ENCODE measurements around the gene MINPP1.
"Not testable (repeated sequence)": the region's sequence is repeated elsewhere in the genome, so short reads cannot be mapped to it uniquely, and the experiment has no call there.

Gene MINPP1

GRCh38 chr10:87579563-87579962, 74.9 kb downstream of the MINPP1 start:
- H3K4me3 ChIP-seq (ENCODE audit: low read depth, low read length) = no peak overlapping the region
- TF ChIP-seq, protein P1, sequence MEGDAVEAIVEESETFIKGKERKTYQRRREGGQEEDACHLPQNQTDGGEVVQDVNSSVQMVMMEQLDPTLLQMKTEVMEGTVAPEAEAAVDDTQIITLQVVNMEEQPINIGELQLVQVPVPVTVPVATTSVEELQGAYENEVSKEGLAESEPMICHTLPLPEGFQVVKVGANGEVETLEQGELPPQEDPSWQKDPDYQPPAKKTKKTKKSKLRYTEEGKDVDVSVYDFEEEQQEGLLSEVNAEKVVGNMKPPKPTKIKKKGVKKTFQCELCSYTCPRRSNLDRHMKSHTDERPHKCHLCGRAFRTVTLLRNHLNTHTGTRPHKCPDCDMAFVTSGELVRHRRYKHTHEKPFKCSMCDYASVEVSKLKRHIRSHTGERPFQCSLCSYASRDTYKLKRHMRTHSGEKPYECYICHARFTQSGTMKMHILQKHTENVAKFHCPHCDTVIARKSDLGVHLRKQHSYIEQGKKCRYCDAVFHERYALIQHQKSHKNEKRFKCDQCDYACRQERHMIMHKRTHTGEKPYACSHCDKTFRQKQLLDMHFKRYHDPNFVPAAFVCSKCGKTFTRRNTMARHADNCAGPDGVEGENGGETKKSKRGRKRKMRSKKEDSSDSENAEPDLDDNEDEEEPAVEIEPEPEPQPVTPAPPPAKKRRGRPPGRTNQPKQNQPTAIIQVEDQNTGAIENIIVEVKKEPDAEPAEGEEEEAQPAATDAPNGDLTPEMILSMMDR (IDR thresholded peaks at IDR 0.05; ENCODE audit: borderline replicate concordance, insufficient read depth, low read depth, low read length) = no peak

DNA sequence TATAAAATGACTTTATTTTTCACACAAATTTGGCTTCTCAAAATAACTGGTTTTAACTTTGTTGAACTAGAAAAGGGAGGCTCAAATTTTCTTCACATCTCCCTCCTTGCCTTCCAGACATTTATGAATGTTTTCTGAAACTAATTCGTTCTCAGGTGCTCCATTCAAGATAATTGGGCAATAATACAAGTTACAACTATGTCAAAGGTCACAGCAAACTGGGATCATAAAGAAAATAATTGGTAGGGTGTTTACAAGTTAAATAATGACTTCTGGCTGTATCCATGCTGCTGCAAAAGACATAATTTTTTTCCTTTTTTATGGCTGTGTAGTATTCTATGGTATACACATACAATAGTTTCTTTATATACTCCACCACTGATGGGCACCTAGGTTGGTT, 75.3 kb downstream of the MINPP1 start:
- H3K4me3 ChIP-seq (ENCODE audit: low read depth, low read length) = no peak overlapping the region
- TF ChIP-seq, protein P1 (IDR thresholded peaks at IDR 0.05; ENCODE audit: borderline replicate concordance, insufficient read depth, low read depth, low read length) = no peak

DNA sequence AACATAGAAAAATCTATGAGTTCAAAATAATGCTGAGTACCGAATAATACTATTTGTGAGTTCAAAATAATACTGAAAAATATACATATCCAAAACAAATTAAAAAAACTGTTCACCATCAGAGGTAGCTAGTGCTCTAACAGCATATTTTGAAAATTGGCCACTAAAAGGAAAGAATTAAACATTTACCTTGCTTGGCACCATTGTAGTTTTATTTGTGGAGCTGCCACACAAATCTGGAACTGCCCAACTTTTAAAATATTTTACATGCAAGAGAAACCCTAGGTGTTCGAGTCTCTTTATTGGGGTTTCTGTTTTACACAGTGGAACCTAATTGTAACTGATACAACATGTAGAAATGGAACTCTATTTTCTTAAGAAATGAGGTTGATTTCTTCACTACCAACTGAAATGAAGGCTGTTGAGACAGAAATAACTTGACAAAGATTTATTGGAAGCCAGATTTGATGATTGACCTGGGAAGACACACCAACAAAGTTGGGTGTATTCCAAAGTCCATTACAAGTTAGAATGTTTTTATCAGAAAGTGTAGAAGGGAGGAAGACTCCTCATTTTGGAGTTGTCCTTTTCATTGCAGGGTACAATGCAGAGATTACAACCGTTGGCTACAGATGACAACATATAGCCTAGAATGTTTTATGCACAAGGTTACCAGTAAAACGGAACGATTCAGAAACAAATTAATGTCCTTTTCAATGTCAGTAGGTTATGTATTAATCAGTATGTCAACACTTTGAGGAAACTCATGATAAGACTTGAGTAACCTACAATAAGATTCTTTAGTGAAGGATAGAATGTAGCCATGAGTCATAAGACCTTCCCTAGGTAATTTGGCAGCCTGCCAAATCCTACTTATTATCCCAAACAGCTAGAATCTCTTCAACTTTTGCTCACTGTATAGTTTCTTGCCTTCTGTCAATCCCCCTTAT, 81.1 kb downstream of the MINPP1 start:
- H3K4me3 ChIP-seq (ENCODE audit: low read depth, low read length) = no peak overlapping the region
- TF ChIP-seq, protein P1 (IDR thresholded peaks at IDR 0.05; ENCODE audit: borderline replicate concordance, insufficient read depth, low read depth, low read length) = no peak

- TF ChIP-seq, protein P1 (IDR thresholded peaks at IDR 0.05; ENCODE audit: borderline replicate concordance, insufficient read depth, low read depth, low read length) = no peak
- H3K4me3 ChIP-seq (ENCODE audit: low read depth, low read length) = no peak overlapping the region
Measured at GRCh38 chr10:87589645-87590051, 85.0 kb downstream of the MINPP1 start.

GRCh38 chr10:87590705-87591588, 86.3 kb downstream of the MINPP1 start:
- H3K4me3 ChIP-seq (ENCODE audit: low read depth, low read length) = no peak overlapping the region
- TF ChIP-seq, protein P1 (IDR thresholded peaks at IDR 0.05; ENCODE audit: borderline replicate concordance, insufficient read depth, low read depth, low read length) = no peak

DNA sequence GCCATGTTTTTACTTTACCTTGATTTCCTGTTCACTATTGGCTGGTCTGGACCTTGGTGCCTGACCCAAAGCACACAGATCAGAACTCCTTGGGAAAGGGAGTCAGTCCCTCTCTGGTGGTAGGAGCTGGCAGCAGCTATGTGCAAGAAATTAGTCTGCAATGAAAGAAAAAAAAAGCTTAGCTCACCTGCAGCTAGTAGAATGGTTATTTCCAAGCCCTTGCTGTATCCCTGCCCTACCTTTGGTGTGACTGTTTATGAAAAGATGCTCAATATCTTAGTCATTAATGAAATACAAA, 86.8 kb downstream of the MINPP1 start:
- no peak overlapping the region for H3K4me3 ChIP-seq (ENCODE audit: low read depth, low read length)
- TF ChIP-seq, protein P1 (IDR thresholded peaks at IDR 0.05; ENCODE audit: borderline replicate concordance, insufficient read depth, low read depth, low read length) = no peak

DNA sequence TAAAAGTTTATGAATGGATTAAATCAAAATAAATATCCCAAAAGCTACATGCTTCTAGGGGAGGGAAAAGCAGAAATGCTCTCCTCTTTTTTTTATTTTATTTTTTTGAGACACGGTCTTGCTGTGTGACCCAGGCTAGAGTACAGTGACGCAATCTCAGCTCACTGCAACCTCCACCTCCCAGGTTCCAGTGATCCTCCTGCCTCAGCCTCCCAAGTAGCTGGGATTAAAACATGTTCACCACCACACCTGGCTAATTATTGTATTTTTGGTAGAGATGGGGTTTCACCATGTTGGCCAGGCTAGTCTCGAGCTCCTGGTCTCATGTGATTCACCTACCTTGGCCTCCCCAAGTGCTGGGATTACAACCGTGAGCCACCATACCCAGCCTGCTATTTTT, 88.2 kb downstream of the MINPP1 start:
- H3K4me3 ChIP-seq (ENCODE audit: low read depth, low read length) = not testable (repeated sequence)
